Mucosa of rectum (tissue), 2 donors: ENCODE results near the gene MCOLN1.
"Not testable (repeated sequence)": the region's sequence is repeated elsewhere in the genome, so short reads cannot be mapped to it uniquely, and the experiment has no call there.

Source experiments
- H3K27ac ChIP-seq, 2 donors: one replicate each; pipeline ENCODE4 v1.7.0; 2013; ENCODE audit warnings: inconsistent platforms in 2 of 2, low read depth in 2 of 2, low read length in 2 of 2
- H3K27me3 ChIP-seq, 2 donors: one replicate each; pipeline ENCODE4 v1.7.0; 2013; ENCODE audit warnings: low read length in 2 of 2; ENCODE audit not compliant: control insufficient read depth in 2 of 2, insufficient read depth in 2 of 2
- H3K36me3 ChIP-seq, 2 donors: one replicate each; pipeline ENCODE4 v1.7.0; 2013; ENCODE audit warnings: low read length in 2 of 2; ENCODE audit not compliant: control insufficient read depth in 2 of 2, insufficient read depth in 2 of 2
- H3K4me1 ChIP-seq, 2 donors: one replicate each; pipeline ENCODE4 v1.7.0; 2013; ENCODE audit warnings: low read length in 2 of 2, mild to moderate bottlenecking in 1 of 2; ENCODE audit not compliant: control insufficient read depth in 2 of 2, insufficient read depth in 2 of 2
- H3K4me3 ChIP-seq, 2 donors: one replicate each; pipeline ENCODE4 v1.7.0; 2013; ENCODE audit warnings: low read length in 2 of 2
- H3K9ac ChIP-seq, 2 donors: one replicate each; pipeline ENCODE4 v1.7.0; 2013; ENCODE audit warnings: low read length in 2 of 2, low read depth in 1 of 2, mild to moderate bottlenecking in 1 of 2
- H3K9me3 ChIP-seq, 2 donors: one replicate each; pipeline ENCODE4 v1.7.0; 2013; ENCODE audit warnings: low read length in 2 of 2; ENCODE audit not compliant: control insufficient read depth in 2 of 2
- donor health status: healthy.
- donor health status: Normal muscosa, but diverticular disease.

Gene MCOLN1

GRCh38 chr19:7561325-7561724 lies 38.9 kb downstream of the MCOLN1 start:
- Histone ChIP-seq H3K4me1 (no peaks in the 10 kb centered on the region), H3K4me3 (no peak overlapping the region), H3K9me3 (peaks cover 0 to 2% of the 10 kb centered on the region in 2 donors), H3K27ac (no peak overlapping the region), H3K27me3 (no peaks in the 10 kb centered on the region), H3K9ac (no peak overlapping the region), H3K36me3 (peaks cover 28 to 33% of the 10 kb centered on the region in 2 donors)

- H3K36me3 ChIP-seq: peaks cover 16 to 20% of the 10 kb centered on the region in 2 donors
- no peak overlapping the region for H3K27ac ChIP-seq
- H3K9me3 ChIP-seq: peaks cover 0 to 2% of the 10 kb centered on the region in 2 donors
- no peak overlapping the region for H3K4me3 ChIP-seq
- H3K4me1 ChIP-seq: no peaks in the 10 kb centered on the region
- H3K9ac ChIP-seq: no peak overlapping the region
- no peaks in the 10 kb centered on the region for H3K27me3 ChIP-seq
These were observed 40.4 kb downstream of the MCOLN1 start for GRCh38 chr19:7562646-7563393.

GRCh38 chr19:7564866-7565265 lies 42.4 kb downstream of the MCOLN1 start:
- H3K27me3 ChIP-seq: no peaks in the 10 kb centered on the region
- peaks cover 5 to 7% of the 10 kb centered on the region in 2 donors for H3K36me3 ChIP-seq
- H3K27ac ChIP-seq: no peak overlapping the region

GRCh38 chr19:7565332-7565731 lies 42.9 kb downstream of the MCOLN1 start:
- H3K27me3 ChIP-seq: no peaks in the 10 kb centered on the region
- peaks cover 4% of the 10 kb centered on the region in 2 donors for H3K36me3 ChIP-seq
- peaks cover 0 to under 1% of the 10 kb centered on the region in 2 donors for H3K9me3 ChIP-seq
- H3K4me3 ChIP-seq: no peak overlapping the region
- no peak overlapping the region for H3K27ac ChIP-seq
- no peak overlapping the region for H3K9ac ChIP-seq
- H3K4me1 ChIP-seq: no peaks in the 10 kb centered on the region

More at GRCh38 chr19:7564866-7565265, 42.4 kb downstream of the MCOLN1 start:
- Histone ChIP-seq H3K9ac (no peak overlapping the region), H3K9me3 (peaks cover 0 to 2% of the 10 kb centered on the region in 2 donors), H3K4me3 (no peak overlapping the region), H3K4me1 (no peaks in the 10 kb centered on the region)

- H3K9ac ChIP-seq: no peak overlapping the region
- H3K9me3 ChIP-seq: no peaks in the 10 kb centered on the region
- no peak overlapping the region for H3K4me3 ChIP-seq
- no peaks in the 10 kb centered on the region for H3K36me3 ChIP-seq
- no peak overlapping the region for H3K27ac ChIP-seq
- H3K27me3 ChIP-seq: no peaks in the 10 kb centered on the region
- H3K4me1 ChIP-seq: no peaks in the 10 kb centered on the region
These were observed 48.3 kb downstream of the MCOLN1 start for GRCh38 chr19:7570761-7571160.

- Histone ChIP-seq H3K4me1 (no peaks in the 10 kb centered on the region), H3K27me3 (no peaks in the 10 kb centered on the region), H3K36me3 (no peaks in the 10 kb centered on the region), H3K4me3 (no peak overlapping the region), H3K27ac (no peak overlapping the region), H3K9me3 (no peaks in the 10 kb centered on the region), H3K9ac (no peak overlapping the region)
These were observed 53.1 kb downstream of the MCOLN1 start for GRCh38 chr19:7575434-7576040.

GRCh38 chr19:7577422-7577821 lies 55.0 kb downstream of the MCOLN1 start:
- H3K4me1 ChIP-seq, H3K4me3 ChIP-seq, H3K9ac ChIP-seq, H3K27ac ChIP-seq, H3K36me3 ChIP-seq, H3K9me3 ChIP-seq, H3K27me3 ChIP-seq: not testable (repeated sequence)

- Histone ChIP-seq H3K9ac (no peak overlapping the region), H3K27ac (no peak overlapping the region), H3K9me3 (no peaks in the 10 kb centered on the region), H3K4me3 (no peak overlapping the region), H3K36me3 (no peaks in the 10 kb centered on the region), H3K27me3 (no peaks in the 10 kb centered on the region), H3K4me1 (no peaks in the 10 kb centered on the region)
These were observed 55.7 kb downstream of the MCOLN1 start for GRCh38 chr19:7578127-7578526.

GRCh38 chr19:7579182-7579581 lies 56.8 kb downstream of the MCOLN1 start:
- H3K27ac ChIP-seq: no peak overlapping the region
- no peaks in the 10 kb centered on the region for H3K27me3 ChIP-seq
- H3K4me3 ChIP-seq: no peak overlapping the region
- no peaks in the 10 kb centered on the region for H3K36me3 ChIP-seq
- H3K4me1 ChIP-seq: no peaks in the 10 kb centered on the region
- H3K9ac ChIP-seq: no peak overlapping the region
- no peaks in the 10 kb centered on the region for H3K9me3 ChIP-seq

GRCh38 chr19:7582446-7582845 lies 60.0 kb downstream of the MCOLN1 start:
- H3K4me3 ChIP-seq: no peak overlapping the region
- H3K27ac ChIP-seq: no peak overlapping the region
- no peaks in the 10 kb centered on the region for H3K27me3 ChIP-seq
- H3K9ac ChIP-seq: no peak overlapping the region
- no peaks in the 10 kb centered on the region for H3K4me1 ChIP-seq
- H3K9me3 ChIP-seq: no peaks in the 10 kb centered on the region
- no peaks in the 10 kb centered on the region for H3K36me3 ChIP-seq
